ENCODE measurements around the gene DZIP1L. TPM values are rescaled to one million over a fixed set of nuclear protein-coding genes. Genes with fewer than 3 reads are reported as not detected.

Gene DZIP1L
- total RNA-seq, 1 donor = 52.7 TPM

GRCh38 chr3:138016065-138016464, 99.3 kb downstream of the DZIP1L start:
- DNase-seq (ENCODE audit: low read depth) = no peak
- H3K4me3 ChIP-seq (ENCODE audit: low read depth, low read length) = no peak overlapping the region
- TF ChIP-seq CTCF (IDR thresholded peaks at IDR 0.05; ENCODE audit: insufficient read depth, low read depth, low read length) = no peak

GRCh38 chr3:138012526-138012925, 102.9 kb downstream of the DZIP1L start:
- no peak overlapping the region for H3K4me3 ChIP-seq (ENCODE audit: low read depth, low read length)
- no peak for DNase-seq (ENCODE audit: low read depth)
- TF ChIP-seq CTCF (IDR thresholded peaks at IDR 0.05; ENCODE audit: insufficient read depth, low read depth, low read length) = no peak

Other genes with a start within 250 kb of the DZIP1L start
- not detected in 2 replicates for gene CLDN18, start 105.4 kb downstream of the DZIP1L start, total RNA-seq
- under 0.01 TPM in 1 of 2 replicates, not detected in the other for gene A4GNT, start 16.8 kb upstream of the DZIP1L start, total RNA-seq
- gene DBR1, start 59.3 kb upstream of the DZIP1L start, total RNA-seq = 12.9 and 16.8 TPM in 2 replicates
- gene ARMC8, start 71.7 kb upstream of the DZIP1L start, total RNA-seq = 60.9 and 70.8 TPM in 2 replicates
- gene NME9, start 214.2 kb upstream of the DZIP1L start, total RNA-seq = under 0.01 TPM in 1 of 2 replicates, not detected in the other
- gene MRAS, start 233.0 kb upstream of the DZIP1L start, total RNA-seq = 46.4 and 53.5 TPM in 2 replicates

All from fibroblast of villous mesenchyme (primary cell).